Keratinocyte (primary cell): ENCODE results near the gene TTC3.

Experiments used
- EZH2 ChIP-seq: IDR thresholded peaks from one replicate; pipeline ENCODE4 v1.6.1; 2012; ENCODE audit warnings: inconsistent platforms, mild to moderate bottlenecking, low read length, moderate library complexity
- TF ChIP-seq, protein P1 (sequence below), 3 experiments: IDR thresholded peaks in 1 of 3; conservative IDR thresholded peaks in 1 of 3; optimal IDR thresholded peaks in 1 of 3; 2 replicates in 2 of 3; 3 replicates in 1 of 3; pipeline versions ENCODE3 to v1.5.1; 2011; ENCODE audit warnings: low read length in 3 of 3, mild to moderate bottlenecking in 3 of 3, moderate library complexity in 2 of 3, control low read depth in 1 of 3, inconsistent platforms in 1 of 3; ENCODE audit not compliant: insufficient read depth in 2 of 3; ENCODE audit errors: extremely low read depth in 1 of 3

DNA sequence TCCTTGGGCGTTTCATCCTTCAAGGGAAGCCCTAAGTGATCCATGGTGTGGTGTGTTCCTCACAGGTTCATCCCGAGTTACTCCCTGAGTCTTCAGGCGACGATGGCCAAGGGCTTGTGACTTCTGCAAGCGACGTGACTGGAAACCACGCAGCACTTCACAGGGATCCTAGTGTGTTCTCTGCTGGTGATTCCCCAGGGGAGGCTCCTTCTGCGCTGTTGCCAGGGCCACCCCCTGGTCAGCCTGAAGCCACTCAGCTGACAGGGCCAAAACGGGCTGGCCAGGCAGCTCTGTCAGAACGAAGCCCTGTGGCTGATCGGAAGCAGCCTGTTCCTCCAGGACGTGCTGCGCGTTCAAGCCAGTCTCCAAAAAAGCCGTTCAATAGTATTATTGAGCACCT lies 122.6 kb downstream of the TTC3 start:
- TF ChIP-seq, protein P1, sequence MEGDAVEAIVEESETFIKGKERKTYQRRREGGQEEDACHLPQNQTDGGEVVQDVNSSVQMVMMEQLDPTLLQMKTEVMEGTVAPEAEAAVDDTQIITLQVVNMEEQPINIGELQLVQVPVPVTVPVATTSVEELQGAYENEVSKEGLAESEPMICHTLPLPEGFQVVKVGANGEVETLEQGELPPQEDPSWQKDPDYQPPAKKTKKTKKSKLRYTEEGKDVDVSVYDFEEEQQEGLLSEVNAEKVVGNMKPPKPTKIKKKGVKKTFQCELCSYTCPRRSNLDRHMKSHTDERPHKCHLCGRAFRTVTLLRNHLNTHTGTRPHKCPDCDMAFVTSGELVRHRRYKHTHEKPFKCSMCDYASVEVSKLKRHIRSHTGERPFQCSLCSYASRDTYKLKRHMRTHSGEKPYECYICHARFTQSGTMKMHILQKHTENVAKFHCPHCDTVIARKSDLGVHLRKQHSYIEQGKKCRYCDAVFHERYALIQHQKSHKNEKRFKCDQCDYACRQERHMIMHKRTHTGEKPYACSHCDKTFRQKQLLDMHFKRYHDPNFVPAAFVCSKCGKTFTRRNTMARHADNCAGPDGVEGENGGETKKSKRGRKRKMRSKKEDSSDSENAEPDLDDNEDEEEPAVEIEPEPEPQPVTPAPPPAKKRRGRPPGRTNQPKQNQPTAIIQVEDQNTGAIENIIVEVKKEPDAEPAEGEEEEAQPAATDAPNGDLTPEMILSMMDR (optimal IDR thresholded peaks at IDR 0.05 in 1 of 3, IDR thresholded peaks at IDR 0.05 in 1 of 3, conservative IDR thresholded peaks at IDR 0.05 in 1 of 3; ENCODE audit: extremely low read depth in 1 of 3, insufficient read depth in 2 of 3, low read length in 3 of 3), result no peak
- TF ChIP-seq EZH2, result no peak
